GM10266 (cell line): ENCODE data around the gene CDH4.

ENCODE experiments used
- DNase-seq: peaks from one replicate; pipeline ENCODE4 v3.0.0; 2012; ENCODE audit errors: extremely low spot score
- CTCF ChIP-seq: IDR thresholded peaks from 2 replicates; pipeline ENCODE4 v1.5.1; 2012; ENCODE audit warnings: mild to moderate bottlenecking, low read depth; ENCODE audit not compliant: control insufficient read depth, insufficient read depth; ENCODE audit errors: missing control alignments

Gene CDH4

GRCh38 chr20:61354501-61354900 is 102.4 kb downstream of the CDH4 start:
- no peak for TF ChIP-seq CTCF

GRCh38 chr20:61354901-61355495 is 102.9 kb downstream of the CDH4 start:
- no peak for TF ChIP-seq CTCF
- no peak for DNase-seq

More at GRCh38 chr20:61354501-61354900, 102.4 kb downstream of the CDH4 start:
- DNase-seq, result no peak

GRCh38 chr20:61355585-61355984 is 103.5 kb downstream of the CDH4 start:
- TF ChIP-seq CTCF, result no peak
- no peak for DNase-seq

- no peak for DNase-seq
- no peak for TF ChIP-seq CTCF
Measured at GRCh38 chr20:61356196-61356595, 104.1 kb downstream of the CDH4 start.

- no peak for TF ChIP-seq CTCF
- no peak for DNase-seq
Measured at GRCh38 chr20:61357119-61357518, 105.1 kb downstream of the CDH4 start.

- TF ChIP-seq CTCF, result no peak
Measured at GRCh38 chr20:61359254-61359653, 107.2 kb downstream of the CDH4 start.

GRCh38 chr20:61360296-61360695 is 108.2 kb downstream of the CDH4 start:
- TF ChIP-seq CTCF, result no peak

More at GRCh38 chr20:61359254-61359653, 107.2 kb downstream of the CDH4 start:
- DNase-seq, result no peak

More at GRCh38 chr20:61360296-61360695, 108.2 kb downstream of the CDH4 start:
- DNase-seq, result no peak
